ENCODE data around the gene ARID3A.

ARID3A gene

GRCh38 chr19:982567-983170 lies 56.8 kb downstream of the ARID3A start:
- in situ Hi-C loops (cut with MboI; ENCODE audit: low sequenced_read_pairs, unreplicated experiment): loop anchor here (10.0 kb wide), 1 partner anchor 218 kb away; no protein-coding TSS in a partner anchor
- DNase-seq (ENCODE audit: low spot score): peak; percentile 96
- TF ChIP-seq CTCF (IDR thresholded peaks at IDR 0.05; ENCODE audit: borderline replicate concordance, control extremely low read depth, extremely low read depth, insufficient read depth, missing control alignments): peak; percentile 98

GRCh38 chr19:984165-984967 lies 58.5 kb downstream of the ARID3A start, which contains the start of gene WDR18:
WDR18 (plus strand) TSS chr19:984345; CDS start chr19:984354, 9 bp downstream.
- TF ChIP-seq CTCF (IDR thresholded peaks at IDR 0.05; ENCODE audit: borderline replicate concordance, control extremely low read depth, extremely low read depth, insufficient read depth, missing control alignments): peak; percentile 5
- DNase-seq (ENCODE audit: low spot score): peak; percentile 100
- in situ Hi-C loops (cut with MboI; ENCODE audit: low sequenced_read_pairs, unreplicated experiment): loop anchor here (10.0 kb wide), 1 partner anchor 220 kb away; no protein-coding TSS in a partner anchor

- no peak for TF ChIP-seq CTCF (IDR thresholded peaks at IDR 0.05; ENCODE audit: borderline replicate concordance, control extremely low read depth, extremely low read depth, insufficient read depth, missing control alignments)
- in situ Hi-C loops (cut with MboI; ENCODE audit: low sequenced_read_pairs, unreplicated experiment): loop anchor here (5.0 to 10.0 kb wide), 2 partner anchors 64 to 221 kb away; no protein-coding TSS in a partner anchor
- no peak for DNase-seq (ENCODE audit: low spot score)
Observed at GRCh38 chr19:986083-986482, 60.2 kb downstream of the ARID3A start.

GRCh38 chr19:988081-988480 lies 62.2 kb downstream of the ARID3A start:
- TF ChIP-seq CTCF (IDR thresholded peaks at IDR 0.05; ENCODE audit: borderline replicate concordance, control extremely low read depth, extremely low read depth, insufficient read depth, missing control alignments): no peak
- in situ Hi-C loops (cut with MboI; ENCODE audit: low sequenced_read_pairs, unreplicated experiment): loop anchor here (5.0 to 10.0 kb wide), 2 partner anchors 66 to 223 kb away; no protein-coding TSS in a partner anchor
- DNase-seq (ENCODE audit: low spot score): no peak

GRCh38 chr19:988510-988909 lies 62.7 kb downstream of the ARID3A start:
- in situ Hi-C loops (cut with MboI; ENCODE audit: low sequenced_read_pairs, unreplicated experiment): loop anchor here (5.0 to 10.0 kb wide), 2 partner anchors 66 to 224 kb away; no protein-coding TSS in a partner anchor
- no peak for TF ChIP-seq CTCF (IDR thresholded peaks at IDR 0.05; ENCODE audit: borderline replicate concordance, control extremely low read depth, extremely low read depth, insufficient read depth, missing control alignments)
- DNase-seq (ENCODE audit: low spot score): no peak

GRCh38 chr19:989381-990081 lies 63.7 kb downstream of the ARID3A start:
- TF ChIP-seq CTCF (IDR thresholded peaks at IDR 0.05; ENCODE audit: borderline replicate concordance, control extremely low read depth, extremely low read depth, insufficient read depth, missing control alignments): peak; percentile 15
- in situ Hi-C loops (cut with MboI; ENCODE audit: low sequenced_read_pairs, unreplicated experiment): loop anchor here (5.0 to 10.0 kb wide), 2 partner anchors 67 to 225 kb away; no protein-coding TSS in a partner anchor
- DNase-seq (ENCODE audit: low spot score): no peak
